GM23338 (cell line): ENCODE results near the gene CNGB1. TPM values are rescaled to one million over a fixed set of nuclear protein-coding genes. Genes with fewer than 3 reads are reported as not detected.

ENCODE experiments used
- ATAC-seq: fragments of 200-7000 bp; cut with Tn5 transposase; 3 replicates; pipeline ENCODE4 v1.9.1; 2020
- DNase-seq: peaks from one replicate; pipeline ENCODE4 v3.0.0-alpha.2; 2015; ENCODE audit warnings: low spot score
- H2AFZ ChIP-seq: fragments of 200-600 bp; sonication (generic); 2 replicates; pipeline ENCODE4 v1.8.0; 2016; ENCODE audit warnings: antibody characterized with exemption, mild to moderate bottlenecking, moderate library complexity
- H3F3A ChIP-seq: fragments of 200-600 bp; sonication (generic); replicated peaks from 2 replicates; pipeline ENCODE4 v1.8.0; 2017; ENCODE audit warnings: antibody characterized with exemption, mixed run types, low read depth
- H3K27ac ChIP-seq: fragments of 200-600 bp; sonication (generic); 2 replicates; pipeline ENCODE4 v1.6.1; 2016; ENCODE audit warnings: low read depth
- H3K27me3 ChIP-seq: fragments of 200-600 bp; sonication (generic); 2 replicates; pipeline ENCODE4 v1.8.0; 2016; ENCODE audit warnings: mild to moderate bottlenecking, mixed run types, moderate library complexity; ENCODE audit not compliant: insufficient read depth
- H3K36me3 ChIP-seq: fragments of 200-600 bp; sonication (generic); 2 replicates; pipeline ENCODE4 v1.8.0; 2016; ENCODE audit warnings: mild to moderate bottlenecking; ENCODE audit not compliant: insufficient read depth
- H3K4me1 ChIP-seq: fragments of 200-600 bp; sonication (generic); 2 replicates; pipeline ENCODE4 v1.8.0; 2016; ENCODE audit warnings: mild to moderate bottlenecking, moderate library complexity; ENCODE audit not compliant: insufficient read depth
- H3K4me2 ChIP-seq: fragments of 200-600 bp; sonication (generic); 2 replicates; pipeline ENCODE4 v1.7.1; 2017; ENCODE audit warnings: mixed run types
- H3K4me3 ChIP-seq: fragments of 200-600 bp; sonication (generic); 2 replicates; pipeline ENCODE4 v1.6.1; 2016; ENCODE audit warnings: mixed run types
- H3K79me2 ChIP-seq: fragments of 200-600 bp; sonication (generic); replicated peaks from 2 replicates; pipeline ENCODE4 v1.8.0; 2017; ENCODE audit warnings: mild to moderate bottlenecking; ENCODE audit not compliant: insufficient read depth
- H3K9me2 ChIP-seq: fragments of 200-600 bp; sonication (generic); 2 replicates; pipeline ENCODE4 v1.8.0; 2017; ENCODE audit not compliant: insufficient read depth
- H4K20me1 ChIP-seq: fragments of 200-600 bp; sonication (generic); replicated peaks from 2 replicates; pipeline ENCODE4 v1.8.0; 2017; ENCODE audit warnings: mild to moderate bottlenecking; ENCODE audit not compliant: insufficient read depth
- H3K27ac Mint-ChIP-seq: 2 replicates; pipeline ENCODE4 v1.8.0; 2020; ENCODE audit warnings: inconsistent platforms, mild to moderate bottlenecking, moderate library complexity, mixed read lengths
- H3K27me3 Mint-ChIP-seq: 3 replicates; pipeline ENCODE4 v1.8.0; 2022; ENCODE audit warnings: low read depth, mild to moderate bottlenecking, moderate library complexity, mixed read lengths, inconsistent platforms; ENCODE audit not compliant: insufficient read depth, poor library complexity
- H3K36me3 Mint-ChIP-seq: 3 replicates; pipeline ENCODE4 v1.8.0; 2021; ENCODE audit warnings: low read depth, mild to moderate bottlenecking, inconsistent platforms, moderate library complexity, mixed read lengths
- H3K4me1 Mint-ChIP-seq: 3 replicates; pipeline ENCODE4 v1.8.0; 2020; ENCODE audit warnings: mild to moderate bottlenecking, inconsistent platforms, mixed read lengths
- H3K4me3 Mint-ChIP-seq: 3 replicates; pipeline ENCODE4 v1.8.0; 2021; ENCODE audit warnings: moderate library complexity, mild to moderate bottlenecking, inconsistent platforms, mixed read lengths
- H3K9me3 Mint-ChIP-seq: 3 replicates; pipeline ENCODE4 v1.8.0; 2020; ENCODE audit warnings: moderate library complexity, mild to moderate bottlenecking, inconsistent platforms, mixed read lengths
- CREB1 ChIP-seq: fragments of 250-450 bp; sonication (Bioruptor Pico); IDR thresholded peaks from 2 replicates; pipeline ENCODE4 v1.5.0; 2020; ENCODE audit warnings: low read depth, mild to moderate bottlenecking, moderate library complexity
- CTCF ChIP-seq, 2 experiments: fragments of 200-600 bp in 1 of 2; sonication (generic) in 1 of 2; conservative IDR thresholded peaks; 2 replicates each; pipeline versions ENCODE4 v1.5.1 to v1.6.1; 2016 to 2017; ENCODE audit warnings: antibody characterized with exemption in 2 of 2, low read depth in 2 of 2, mild to moderate bottlenecking in 2 of 2, moderate library complexity in 1 of 2
- ETS1 ChIP-seq: IDR thresholded peaks from 2 replicates; pipeline ENCODE4 v1.6.1; 2016; ENCODE audit warnings: antibody characterized with exemption
- EZH2 ChIP-seq: fragments of 200-600 bp; sonication (generic); IDR thresholded peaks from one replicate; pipeline ENCODE4 v1.8.0; 2017; ENCODE audit warnings: antibody characterized with exemption, mild to moderate bottlenecking, low read depth; ENCODE audit not compliant: unreplicated experiment
- EZH2phosphoT487 ChIP-seq: fragments of 200-600 bp; sonication (generic); IDR thresholded peaks from one replicate; pipeline ENCODE4 v1.8.1; 2018; ENCODE audit warnings: antibody characterized with exemption; ENCODE audit not compliant: unreplicated experiment
- JUNB ChIP-seq: IDR thresholded peaks from one replicate; pipeline ENCODE4 v1.6.1; 2016; ENCODE audit warnings: antibody characterized with exemption; ENCODE audit not compliant: unreplicated experiment
- NANOG ChIP-seq: IDR thresholded peaks from 2 replicates; pipeline ENCODE4 v1.6.1; 2016; ENCODE audit warnings: antibody characterized with exemption, borderline replicate concordance
- POLR2AphosphoS5 ChIP-seq: IDR thresholded peaks from 2 replicates; pipeline ENCODE4 v1.6.1; 2016; ENCODE audit warnings: antibody characterized with exemption, low read depth
- REST ChIP-seq: IDR thresholded peaks from one replicate; pipeline ENCODE4 v1.6.1; 2018; ENCODE audit warnings: antibody characterized with exemption; ENCODE audit not compliant: unreplicated experiment
- STAT1 ChIP-seq: IDR thresholded peaks from one replicate; pipeline ENCODE4 v1.6.1; 2016; ENCODE audit warnings: antibody characterized with exemption; ENCODE audit not compliant: unreplicated experiment
- ZNF114 ChIP-seq: fragments of 250-450 bp; sonication (Bioruptor Pico); IDR thresholded peaks from 2 replicates; pipeline ENCODE4 v1.5.0; 2020; ENCODE audit warnings: mild to moderate bottlenecking, moderate library complexity
- ZNF331 ChIP-seq: fragments of 250-450 bp; sonication (Bioruptor Pico); IDR thresholded peaks from 2 replicates; pipeline ENCODE4 v1.5.0; 2020; ENCODE audit warnings: low read depth, mild to moderate bottlenecking, moderate library complexity
- ZNF462 ChIP-seq: fragments of 250-450 bp; sonication (Bioruptor Pico); IDR thresholded peaks from 2 replicates; pipeline ENCODE4 v1.5.0; 2020; ENCODE audit warnings: mild to moderate bottlenecking, moderate library complexity
- polyA plus RNA-seq: library from polyadenylated mRNA; unstranded; fragments of >200 nt; fragmentation: Nextera tagmentation; extraction: Ambion mirVana; gene quantifications from 2 replicates; pipeline ENCODE4 v1.2.1, GENCODE V29; 2016
- total RNA-seq: library from RNA; depleted of rRNA; stranded (reverse); fragments of >200 nt; shearing (Covaris generic); gene quantifications from 2 replicates; pipeline ENCODE4 v1.2.3, GENCODE V29; 2014

CNGB1 gene
- total and polyA plus RNA-seq, 2 experiments from 2014 or later: not detected

- no peak for TF ChIP-seq CREB1
- no peak for TF ChIP-seq EZH2
- TF ChIP-seq EZH2phosphoT487: no peak
Observed at GRCh38 chr16:58002936-58003335, 32.0 kb upstream of the CNGB1 start (continued).

- Histone ChIP-seq H3K4me1 (peaks cover 8% of the 10 kb centered on the region), H2AFZ (no peak overlapping the region), H3K4me3 (peak overlapping the region; percentile 95; the same call in 1 of the 2 replicates), H3F3A (peaks cover 7% of the 10 kb centered on the region), H4K20me1 (peaks cover 3% of the 10 kb centered on the region; the same call in 1 of the 2 replicates), H3K36me3 (peaks cover 13% of the 10 kb centered on the region), H3K27ac (no peak overlapping the region), H3K9me2 (no peaks in the 10 kb centered on the region), H3K27me3 (no peaks in the 10 kb centered on the region), H3K4me2 (peak overlapping the region; percentile 98; the same call in 1 of the 2 replicates), H3K79me2 (peaks cover 24% of the 10 kb centered on the region)
- peaks cover 7% of the 10 kb centered on the region; the same call in 1 of the 3 replicates for H3K9me3 Mint-ChIP-seq
- H3K27ac Mint-ChIP-seq: no peak overlapping the region
- no peak for ATAC-seq
- peaks cover 22% of the 10 kb centered on the region for H3K4me1 Mint-ChIP-seq
- TF ChIP-seq REST: no peak
- TF ChIP-seq NANOG: no peak
- TF ChIP-seq EZH2: no peak
- no peak for TF ChIP-seq ZNF331
- TF ChIP-seq ZNF462 (CRISPR knock-in tag): no peak
- no peak for TF ChIP-seq POLR2AphosphoS5
- TF ChIP-seq ETS1: no peak
- no peak for TF ChIP-seq JUNB
- no peak for TF ChIP-seq ZNF114 (CRISPR knock-in tag)
- no peak for TF ChIP-seq EZH2phosphoT487
- no peak for TF ChIP-seq STAT1
- no peak for TF ChIP-seq CTCF (conservative IDR thresholded peaks at IDR 0.05; ENCODE audit: low read depth in 2 of 2)
- no peak for TF ChIP-seq CREB1
- peak overlapping the region; percentile 90; the same call in 2 of the 3 replicates for H3K4me3 Mint-ChIP-seq
- H3K36me3 Mint-ChIP-seq: peaks cover 52% of the 10 kb centered on the region
- H3K27me3 Mint-ChIP-seq: peaks cover 13% of the 10 kb centered on the region
- no peak for DNase-seq
Observed at GRCh38 chr16:58002416-58002800, 31.5 kb upstream of the CNGB1 start.
